ENCODE measurements around the gene PDZD2.

The PDZD2 gene

GRCh38 chr5:32090755-32091128 lies 451.8 kb downstream of the PDZD2 start:
- Histone ChIP-seq H3K27ac (ENCODE audit: low read length) (no peak overlapping the region), H3K27me3 (ENCODE audit: insufficient read depth, low read length, poor library complexity) (no peaks in the 10 kb centered on the region), H3K79me2 (ENCODE audit: insufficient read depth, low read length) (no peaks in the 10 kb centered on the region), H3K9ac (ENCODE audit: low read depth, low read length) (no peak overlapping the region), H3K4me1 (ENCODE audit: insufficient read depth, low read length) (no peaks in the 10 kb centered on the region), H3K4me3 (ENCODE audit: low read depth in 1 of 2, low read length in 2 of 2) (no peak overlapping the region), H3K36me3 (ENCODE audit: insufficient read depth, low read length) (no peaks in the 10 kb centered on the region), H4K20me1 (ENCODE audit: insufficient read depth, low read length) (no peaks in the 10 kb centered on the region), H3K9me3 (ENCODE audit: insufficient read depth, low read length, severe bottlenecking) (no peaks in the 10 kb centered on the region), H3K4me2 (ENCODE audit: insufficient read depth, low read length) (no peak overlapping the region), H2AFZ (ENCODE audit: low read depth, low read length) (no peak overlapping the region)
- DNase-seq (no peak), ATAC-seq (ENCODE audit: insufficient read depth, low read depth) (no peak)
- TF ChIP-seq EZH2 (IDR thresholded peaks at IDR 0.05; ENCODE audit: borderline replicate concordance, low read depth, low read length, severe bottlenecking) (no peak), CTCF (IDR thresholded peaks at IDR 0.05; ENCODE audit: borderline replicate concordance, extremely low read depth, low read length, poor library complexity, severe bottlenecking) (no peak)

DNA sequence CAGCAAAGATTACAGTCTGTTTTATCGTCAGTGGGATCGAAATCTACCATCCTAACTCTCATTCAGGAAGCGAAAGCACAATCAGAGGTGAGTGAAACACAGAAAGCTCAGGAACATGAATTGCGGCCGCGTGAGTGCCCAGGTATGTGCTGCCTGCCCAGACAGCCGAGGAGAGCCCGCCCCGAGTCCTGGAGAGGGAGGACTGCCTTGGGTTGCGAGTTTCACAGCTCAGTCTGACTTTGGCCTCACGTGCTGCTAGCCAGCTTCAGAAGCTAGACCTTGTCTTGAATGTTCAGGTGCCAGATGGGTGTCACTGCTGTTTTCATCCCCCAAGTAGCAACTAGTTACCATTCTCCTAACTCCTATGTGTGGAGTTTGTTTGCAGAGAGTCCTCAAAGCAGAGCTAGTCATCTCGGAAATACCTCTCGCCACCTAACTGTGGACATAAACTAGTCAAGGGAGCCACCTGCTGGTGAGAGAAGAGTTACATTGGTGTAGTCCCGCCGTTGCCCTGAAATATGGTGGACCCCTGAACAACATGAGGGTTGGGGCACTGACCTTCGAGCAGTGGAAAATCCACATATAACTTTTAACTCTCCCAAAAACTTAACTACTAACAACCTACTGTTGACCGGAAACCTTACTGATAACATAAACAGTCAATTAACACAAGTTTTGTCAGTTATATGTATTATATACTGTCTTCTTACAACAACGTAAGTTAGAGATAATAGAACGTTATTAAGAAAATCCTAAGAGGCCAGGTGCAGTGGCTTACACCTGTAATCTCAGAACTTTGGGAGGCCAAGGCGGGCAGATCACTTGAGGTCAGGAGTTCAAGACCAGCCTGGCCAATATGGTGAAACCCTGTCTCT lies 454.2 kb downstream of the PDZD2 start:
- no peak overlapping the region for H2AFZ ChIP-seq (ENCODE audit: low read depth, low read length)
- DNase-seq (peak; percentile 71), ATAC-seq (ENCODE audit: insufficient read depth, low read depth) (peak; percentile 95)
- H4K20me1 ChIP-seq (ENCODE audit: insufficient read depth, low read length) = no peaks in the 10 kb centered on the region
- H3K4me3 ChIP-seq (ENCODE audit: low read depth in 1 of 2, low read length in 2 of 2) = no peak overlapping the region
- TF ChIP-seq CTCF (IDR thresholded peaks at IDR 0.05; ENCODE audit: borderline replicate concordance, extremely low read depth, low read length, poor library complexity, severe bottlenecking) (peak; percentile 85), EZH2 (IDR thresholded peaks at IDR 0.05; ENCODE audit: borderline replicate concordance, low read depth, low read length, severe bottlenecking) (no peak)
- no peaks in the 10 kb centered on the region for H3K27me3 ChIP-seq (ENCODE audit: insufficient read depth, low read length, poor library complexity)
- H3K27ac ChIP-seq (ENCODE audit: low read length) = no peak overlapping the region
- H3K4me2 ChIP-seq (ENCODE audit: insufficient read depth, low read length) = no peak overlapping the region
- no peaks in the 10 kb centered on the region for H3K36me3 ChIP-seq (ENCODE audit: insufficient read depth, low read length)
- H3K9ac ChIP-seq (ENCODE audit: low read depth, low read length) = no peak overlapping the region
- H3K79me2 ChIP-seq (ENCODE audit: insufficient read depth, low read length) = no peaks in the 10 kb centered on the region
- no peaks in the 10 kb centered on the region for H3K9me3 ChIP-seq (ENCODE audit: insufficient read depth, low read length, severe bottlenecking)
- H3K4me1 ChIP-seq (ENCODE audit: insufficient read depth, low read length) = no peaks in the 10 kb centered on the region

- no peaks in the 10 kb centered on the region for H3K9me3 ChIP-seq (ENCODE audit: insufficient read depth, low read length, severe bottlenecking)
- no peak overlapping the region for H3K4me2 ChIP-seq (ENCODE audit: insufficient read depth, low read length)
- no peak overlapping the region for H3K9ac ChIP-seq (ENCODE audit: low read depth, low read length)
- H3K79me2 ChIP-seq (ENCODE audit: insufficient read depth, low read length) = no peaks in the 10 kb centered on the region
- H3K27ac ChIP-seq (ENCODE audit: low read length) = no peak overlapping the region
- TF ChIP-seq EZH2 (IDR thresholded peaks at IDR 0.05; ENCODE audit: borderline replicate concordance, low read depth, low read length, severe bottlenecking) (no peak), CTCF (IDR thresholded peaks at IDR 0.05; ENCODE audit: borderline replicate concordance, extremely low read depth, low read length, poor library complexity, severe bottlenecking) (no peak)
- ATAC-seq (ENCODE audit: insufficient read depth, low read depth) (no peak), DNase-seq (no peak)
- no peak overlapping the region for H3K4me3 ChIP-seq (ENCODE audit: low read depth in 1 of 2, low read length in 2 of 2)
- no peak overlapping the region for H2AFZ ChIP-seq (ENCODE audit: low read depth, low read length)
- H3K27me3 ChIP-seq (ENCODE audit: insufficient read depth, low read length, poor library complexity) = no peaks in the 10 kb centered on the region
- no peaks in the 10 kb centered on the region for H3K4me1 ChIP-seq (ENCODE audit: insufficient read depth, low read length)
- no peaks in the 10 kb centered on the region for H4K20me1 ChIP-seq (ENCODE audit: insufficient read depth, low read length)
- no peaks in the 10 kb centered on the region for H3K36me3 ChIP-seq (ENCODE audit: insufficient read depth, low read length)
Measured at GRCh38 chr5:32094691-32095090, 455.8 kb downstream of the PDZD2 start.
